B cell (primary cell): ENCODE measurements around the gene TMEM164.

Experiments
- CTCF ChIP-seq: fragments of 200-600 bp; IDR thresholded peaks from one replicate; pipeline ENCODE4 v1.8.0; 2022; ENCODE audit warnings: antibody characterized with exemption, mild to moderate bottlenecking
- EZH2 ChIP-seq: IDR thresholded peaks from 2 replicates; pipeline ENCODE4 v1.6.1; 2012; ENCODE audit warnings: borderline replicate concordance, low read depth, mild to moderate bottlenecking, moderate library complexity, low read length; ENCODE audit not compliant: insufficient read depth, poor library complexity, severe bottlenecking

- TF ChIP-seq CTCF (no peak), EZH2 (no peak)
Measured at GRCh38 chrX:110006161-110006560, 3.2 kb downstream of the TMEM164 start.
